ENCODE results near the gene UNC13D.

UNC13D gene

GRCh38 chr17:75819116-75819515 is 25.1 kb downstream of the UNC13D start (continued):
- TF ChIP-seq PRDM1 (tag by site-specific recombination; IDR thresholded peaks at IDR 0.05) (no peak), PRDM2 (tag by site-specific recombination; IDR thresholded peaks at IDR 0.05; ENCODE audit: borderline replicate concordance) (no peak)

DNA sequence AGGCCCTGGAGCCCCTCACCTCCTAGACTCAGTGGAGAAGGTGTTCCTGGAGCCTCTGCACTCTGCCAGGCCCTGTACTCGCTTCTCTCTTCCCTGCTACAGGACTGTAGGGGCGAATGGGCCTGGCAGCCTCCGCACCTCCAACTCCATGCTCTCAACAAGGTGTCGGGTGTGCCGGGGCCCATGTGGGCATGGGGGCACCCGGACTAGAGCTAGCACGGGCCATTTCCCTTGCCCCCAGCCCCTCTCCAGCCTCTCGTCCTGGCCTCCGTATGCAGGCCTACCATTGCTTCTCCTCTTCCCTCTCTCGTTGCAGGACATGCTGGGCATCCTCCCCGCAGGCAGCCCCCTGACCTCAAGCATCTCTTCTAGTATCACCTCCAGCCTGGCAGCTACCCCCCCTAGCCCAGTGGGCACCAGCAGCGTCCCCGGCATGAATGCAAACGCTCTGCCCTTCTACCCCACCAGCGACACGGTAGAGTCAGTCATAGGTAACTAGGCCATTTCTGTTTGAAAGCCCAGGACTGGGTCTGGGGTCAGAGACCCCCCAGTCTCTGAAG is 25.8 kb downstream of the UNC13D start:
- no peak overlapping the region for H3K27ac ChIP-seq (ENCODE audit: extremely low read depth, low read depth, low read length)
- no peak overlapping the region for H3K4me3 ChIP-seq (ENCODE audit: low read depth, low read length)
- ChIA-PET POLR2A (interaction anchor here (1.3 to 1.6 kb wide), 2 partner anchors 34 to 38 kb away, joined by 5 to 6 read pairs; partner anchors contain the start of gene UNK), CTCF (interaction anchor here (0.6 to 3.9 kb wide), 4 partner anchors 8 to 68 kb away, joined by 3 to 23 read pairs (median 4); no protein-coding TSS in a partner anchor)
- no peaks in the 10 kb centered on the region for H3K9me3 ChIP-seq (ENCODE audit: control insufficient read depth, insufficient read depth, low read depth, low read length)
- H3K36me3 ChIP-seq (ENCODE audit: control insufficient read depth in 2 of 2, insufficient read depth in 1 of 2, low read length in 2 of 2): peaks cover 33 to 96% of the 10 kb centered on the region in 2 experiments
- TF ChIP-seq, protein P1, sequence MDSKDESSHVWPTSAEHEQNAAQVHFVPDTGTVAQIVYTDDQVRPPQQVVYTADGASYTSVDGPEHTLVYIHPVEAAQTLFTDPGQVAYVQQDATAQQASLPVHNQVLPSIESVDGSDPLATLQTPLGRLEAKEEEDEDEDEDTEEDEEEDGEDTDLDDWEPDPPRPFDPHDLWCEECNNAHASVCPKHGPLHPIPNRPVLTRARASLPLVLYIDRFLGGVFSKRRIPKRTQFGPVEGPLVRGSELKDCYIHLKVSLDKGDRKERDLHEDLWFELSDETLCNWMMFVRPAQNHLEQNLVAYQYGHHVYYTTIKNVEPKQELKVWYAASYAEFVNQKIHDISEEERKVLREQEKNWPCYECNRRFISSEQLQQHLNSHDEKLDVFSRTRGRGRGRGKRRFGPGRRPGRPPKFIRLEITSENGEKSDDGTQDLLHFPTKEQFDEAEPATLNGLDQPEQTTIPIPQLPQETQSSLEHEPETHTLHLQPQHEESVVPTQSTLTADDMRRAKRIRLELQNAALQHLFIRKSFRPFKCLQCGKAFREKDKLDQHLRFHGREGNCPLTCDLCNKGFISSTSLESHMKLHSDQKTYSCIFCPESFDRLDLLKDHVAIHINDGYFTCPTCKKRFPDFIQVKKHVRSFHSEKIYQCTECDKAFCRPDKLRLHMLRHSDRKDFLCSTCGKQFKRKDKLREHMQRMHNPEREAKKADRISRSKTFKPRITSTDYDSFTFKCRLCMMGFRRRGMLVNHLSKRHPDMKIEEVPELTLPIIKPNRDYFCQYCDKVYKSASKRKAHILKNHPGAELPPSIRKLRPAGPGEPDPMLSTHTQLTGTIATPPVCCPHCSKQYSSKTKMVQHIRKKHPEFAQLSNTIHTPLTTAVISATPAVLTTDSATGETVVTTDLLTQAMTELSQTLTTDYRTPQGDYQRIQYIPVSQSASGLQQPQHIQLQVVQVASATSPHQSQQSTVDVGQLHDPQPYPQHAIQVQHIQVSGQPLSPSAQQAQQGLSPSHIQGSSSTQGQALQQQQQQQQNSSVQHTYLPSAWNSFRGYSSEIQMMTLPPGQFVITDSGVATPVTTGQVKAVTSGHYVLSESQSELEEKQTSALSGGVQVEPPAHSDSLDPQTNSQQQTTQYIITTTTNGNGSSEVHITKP (tag by site-specific recombination; IDR thresholded peaks at IDR 0.05): no peak
- TF ChIP-seq GLI2 (tag by site-specific recombination; IDR thresholded peaks at IDR 0.05; ENCODE audit: borderline replicate concordance, low read depth): no peak
- TF ChIP-seq RBAK (tag by site-specific recombination; IDR thresholded peaks at IDR 0.05): no peak
- no peak for TF ChIP-seq ZFP69B (tag by site-specific recombination; IDR thresholded peaks at IDR 0.05)
- no peak for TF ChIP-seq ZEB2 (tag by site-specific recombination; IDR thresholded peaks at IDR 0.05)
- TF ChIP-seq, protein P2, sequence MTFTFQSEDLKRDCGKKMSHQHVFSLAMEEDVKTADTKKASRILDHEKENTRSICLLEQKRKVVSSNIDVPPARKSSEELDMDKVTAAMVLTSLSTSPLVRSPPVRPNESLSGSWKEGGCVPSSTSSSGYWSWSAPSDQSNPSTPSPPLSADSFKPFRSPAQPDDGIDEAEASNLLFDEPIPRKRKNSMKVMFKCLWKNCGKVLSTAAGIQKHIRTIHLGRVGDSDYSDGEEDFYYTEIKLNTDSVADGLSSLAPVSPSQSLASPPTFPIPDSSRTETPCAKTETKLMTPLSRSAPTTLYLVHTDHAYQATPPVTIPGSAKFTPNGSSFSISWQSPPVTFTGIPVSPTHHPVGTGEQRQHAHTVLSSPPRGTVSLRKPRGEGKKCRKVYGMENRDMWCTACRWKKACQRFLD (tag by site-specific recombination; IDR thresholded peaks at IDR 0.05): no peak
- no peak for TF ChIP-seq EGR2 (tag by site-specific recombination; IDR thresholded peaks at IDR 0.05; ENCODE audit: low read depth)
- TF ChIP-seq ZFP37 (tag by site-specific recombination; IDR thresholded peaks at IDR 0.05): no peak
- no peak for TF ChIP-seq ZNF548 (tag by site-specific recombination; IDR thresholded peaks at IDR 0.05)
- TF ChIP-seq ZNF555 (tag by site-specific recombination; conservative IDR thresholded peaks at IDR 0.05): no peak
- no peaks in the 10 kb centered on the region for H3K4me1 ChIP-seq (ENCODE audit: control insufficient read depth, insufficient read depth, low read length)

Data from HEK293 (cell line).